ENCODE data around the gene PACS2. TPM values are rescaled to one million over a fixed set of nuclear protein-coding genes. Genes with fewer than 3 reads are reported as not detected.

The PACS2 gene
- total RNA-seq, 2 experiments from 2014 or later, result 57.7 to 61.5 TPM

DNA sequence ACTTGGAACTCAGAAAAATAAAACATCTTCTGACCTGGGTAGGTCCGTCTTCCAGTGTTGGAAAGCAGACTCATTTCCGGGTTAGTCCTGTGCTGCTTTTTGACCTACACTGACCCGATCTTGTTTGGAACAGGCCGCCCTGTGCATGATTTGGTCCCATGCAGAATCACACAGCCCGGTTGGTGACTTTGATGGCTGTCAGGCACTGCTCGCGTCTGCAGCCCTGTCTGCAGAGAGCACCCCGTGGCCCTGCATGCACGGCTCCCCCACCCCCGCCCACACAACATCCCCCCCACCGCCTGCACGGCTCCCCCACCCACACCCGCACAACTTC, 31.6 kb downstream of the PACS2 start:
- no peak overlapping the region for H3K4me3 ChIP-seq (ENCODE audit: low read length)
- H3K4me1 ChIP-seq (ENCODE audit: insufficient read depth, low read length), result no peaks in the 10 kb centered on the region
- H3K36me3 ChIP-seq (ENCODE audit: insufficient read depth, low read length), result no peaks in the 10 kb centered on the region
- Mint-ChIP-seq H3K27ac (no peak overlapping the region), H3K4me1 (ENCODE audit: low read depth) (peaks cover 3% of the 10 kb centered on the region), H3K27me3 (no peaks in the 10 kb centered on the region), H3K36me3 (ENCODE audit: low read depth) (peaks cover 6% of the 10 kb centered on the region), H3K4me3 (no peak overlapping the region), H3K9me3 (no peaks in the 10 kb centered on the region)
- TF ChIP-seq, protein P1, sequence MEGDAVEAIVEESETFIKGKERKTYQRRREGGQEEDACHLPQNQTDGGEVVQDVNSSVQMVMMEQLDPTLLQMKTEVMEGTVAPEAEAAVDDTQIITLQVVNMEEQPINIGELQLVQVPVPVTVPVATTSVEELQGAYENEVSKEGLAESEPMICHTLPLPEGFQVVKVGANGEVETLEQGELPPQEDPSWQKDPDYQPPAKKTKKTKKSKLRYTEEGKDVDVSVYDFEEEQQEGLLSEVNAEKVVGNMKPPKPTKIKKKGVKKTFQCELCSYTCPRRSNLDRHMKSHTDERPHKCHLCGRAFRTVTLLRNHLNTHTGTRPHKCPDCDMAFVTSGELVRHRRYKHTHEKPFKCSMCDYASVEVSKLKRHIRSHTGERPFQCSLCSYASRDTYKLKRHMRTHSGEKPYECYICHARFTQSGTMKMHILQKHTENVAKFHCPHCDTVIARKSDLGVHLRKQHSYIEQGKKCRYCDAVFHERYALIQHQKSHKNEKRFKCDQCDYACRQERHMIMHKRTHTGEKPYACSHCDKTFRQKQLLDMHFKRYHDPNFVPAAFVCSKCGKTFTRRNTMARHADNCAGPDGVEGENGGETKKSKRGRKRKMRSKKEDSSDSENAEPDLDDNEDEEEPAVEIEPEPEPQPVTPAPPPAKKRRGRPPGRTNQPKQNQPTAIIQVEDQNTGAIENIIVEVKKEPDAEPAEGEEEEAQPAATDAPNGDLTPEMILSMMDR (IDR thresholded peaks at IDR 0.05), result no peak
- H3K9me3 ChIP-seq (ENCODE audit: control insufficient read depth in 1 of 2, insufficient read depth in 1 of 2, low read length in 2 of 2), result peaks cover 0 to 13% of the 10 kb centered on the region in 2 experiments
- ATAC-seq (ENCODE audit: poor library complexity), result no peak
- no peak for DNase-seq
- intact Hi-C loops (cut with DNase I, micrococcal nuclease), result no loop called here
- no peak overlapping the region for H3K27ac ChIP-seq (ENCODE audit: low read depth in 1 of 2, low read length in 2 of 2)
- POLR2A ChIA-PET, result no interaction called here
- CTCF ChIA-PET, result no interaction called here
- no peaks in the 10 kb centered on the region for H3K27me3 ChIP-seq (ENCODE audit: control insufficient read depth in 1 of 2, insufficient read depth in 2 of 2, low read length in 2 of 2)

DNA sequence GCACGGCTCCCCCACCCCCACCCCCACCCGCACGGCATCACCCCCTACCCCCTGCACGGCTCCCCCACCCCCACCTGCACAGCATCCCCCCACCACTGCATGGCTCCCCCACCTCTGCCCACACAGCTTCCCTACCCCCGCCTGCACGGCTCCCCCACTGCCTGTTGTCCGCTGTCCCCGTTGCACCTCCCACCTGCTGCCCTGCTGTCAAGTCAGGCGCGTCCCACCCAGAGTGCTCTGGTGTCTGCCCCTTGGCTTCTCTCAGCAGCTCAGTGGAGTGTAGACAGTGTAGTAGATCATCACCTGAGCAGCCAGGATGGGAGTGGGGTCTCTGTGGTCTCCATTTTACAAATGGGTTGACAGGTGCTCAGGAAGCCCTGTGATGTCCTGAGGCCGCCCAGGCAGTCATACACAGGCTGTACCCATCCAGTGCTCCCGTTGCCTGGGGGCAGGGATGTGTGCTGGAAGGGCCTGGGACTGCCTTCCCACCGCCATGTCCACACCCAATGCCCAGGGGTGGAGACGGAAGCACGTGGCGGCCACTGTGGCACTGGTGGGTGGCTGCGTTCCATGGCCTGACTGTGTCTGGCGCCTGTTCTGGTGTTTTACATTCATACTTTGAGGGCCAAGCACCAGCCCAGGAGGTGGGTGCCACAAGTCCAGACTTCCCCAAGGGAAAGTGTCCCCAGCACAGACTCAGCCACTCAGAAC, 32.5 kb downstream of the PACS2 start:
- H3K4me3 Mint-ChIP-seq, result no peak overlapping the region
- no peak overlapping the region for H3K4me3 ChIP-seq (ENCODE audit: low read length)
- DNase-seq, result no peak
- no peaks in the 10 kb centered on the region for H3K27me3 Mint-ChIP-seq
- H3K27me3 ChIP-seq (ENCODE audit: control insufficient read depth in 1 of 2, insufficient read depth in 2 of 2, low read length in 2 of 2), result no peaks in the 10 kb centered on the region
- POLR2A ChIA-PET, result no interaction called here
- H3K27ac Mint-ChIP-seq, result no peak overlapping the region
- H3K9me3 Mint-ChIP-seq, result no peaks in the 10 kb centered on the region
- intact Hi-C loops (cut with DNase I, micrococcal nuclease), result no loop called here
- TF ChIP-seq, protein P1 (IDR thresholded peaks at IDR 0.05), result no peak
- H3K9me3 ChIP-seq (ENCODE audit: control insufficient read depth in 1 of 2, insufficient read depth in 1 of 2, low read length in 2 of 2), result peaks cover 0 to 13% of the 10 kb centered on the region in 2 experiments
- peaks cover 11% of the 10 kb centered on the region for H3K36me3 Mint-ChIP-seq (ENCODE audit: low read depth)
- CTCF ChIA-PET, result no interaction called here
- H3K27ac ChIP-seq (ENCODE audit: low read depth in 1 of 2, low read length in 2 of 2), result no peak overlapping the region
- peaks cover 3% of the 10 kb centered on the region for H3K4me1 ChIP-seq (ENCODE audit: insufficient read depth, low read length)
- no peaks in the 10 kb centered on the region for H3K36me3 ChIP-seq (ENCODE audit: insufficient read depth, low read length)
- ATAC-seq (ENCODE audit: poor library complexity), result no peak
- H3K4me1 Mint-ChIP-seq (ENCODE audit: low read depth), result peaks cover 2% of the 10 kb centered on the region

DNA sequence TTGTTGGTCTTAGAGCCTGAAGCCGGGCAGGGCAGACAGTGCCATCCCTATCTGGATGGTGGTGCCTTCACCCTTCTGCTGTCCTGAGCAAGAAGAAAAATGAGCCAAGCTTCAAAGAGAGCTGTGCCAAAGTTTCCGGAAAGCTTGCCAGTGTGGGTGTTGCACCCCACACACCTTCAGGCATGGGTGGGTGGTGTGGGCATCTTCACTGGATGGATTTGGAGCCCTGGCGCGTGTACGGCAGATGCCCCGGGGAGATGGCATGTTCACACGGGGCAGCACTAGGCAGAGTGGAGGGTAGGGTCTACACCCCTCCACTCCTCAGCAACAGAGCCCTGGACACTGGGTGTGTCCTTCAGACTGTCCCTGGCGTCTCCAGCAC, 33.0 kb downstream of the PACS2 start:
- Histone ChIP-seq H3K9me3 (ENCODE audit: control insufficient read depth in 1 of 2, insufficient read depth in 1 of 2, low read length in 2 of 2) (peaks cover 0 to 13% of the 10 kb centered on the region in 2 experiments), H3K4me3 (ENCODE audit: low read length) (no peak overlapping the region), H3K27ac (ENCODE audit: low read depth in 1 of 2, low read length in 2 of 2) (no peak overlapping the region), H3K36me3 (ENCODE audit: insufficient read depth, low read length) (no peaks in the 10 kb centered on the region), H3K27me3 (ENCODE audit: control insufficient read depth in 1 of 2, insufficient read depth in 2 of 2, low read length in 2 of 2) (no peaks in the 10 kb centered on the region), H3K4me1 (ENCODE audit: insufficient read depth, low read length) (peaks cover 5% of the 10 kb centered on the region)
- TF ChIP-seq, protein P1 (IDR thresholded peaks at IDR 0.05), result no peak
- Mint-ChIP-seq H3K4me1 (ENCODE audit: low read depth) (peaks cover 4% of the 10 kb centered on the region), H3K27me3 (no peaks in the 10 kb centered on the region), H3K4me3 (no peak overlapping the region), H3K36me3 (ENCODE audit: low read depth) (peaks cover 12% of the 10 kb centered on the region), H3K27ac (no peak overlapping the region), H3K9me3 (no peaks in the 10 kb centered on the region)
- ATAC-seq (ENCODE audit: poor library complexity), result no peak
- ChIA-PET POLR2A (no interaction called here), CTCF (no interaction called here)
- no peak for DNase-seq
- intact Hi-C loops (cut with DNase I, micrococcal nuclease), result no loop called here

All from CD4-positive, alpha-beta T cell (primary cell).